ENCODE measurements around the gene SV2C. TPM values are rescaled to one million over a fixed set of nuclear protein-coding genes. Genes with fewer than 3 reads are reported as not detected.

The SV2C gene
- total RNA-seq, 1 experiment from 2014 or later = not detected

GRCh38 chr5:76299592-76299991 lies 216.4 kb downstream of the SV2C start:
- H3K27me3 ChIP-seq (ENCODE audit: insufficient read depth, low read length) = 0 out of 2 replicates have a peak, but pooled peaks cover 4% of the 10 kb centered on the region
- no peak overlapping the region for H3K4me2 ChIP-seq (ENCODE audit: low read length)
- H3K27ac ChIP-seq (ENCODE audit: low read depth, low read length) = no peak overlapping the region
- DNase-seq (ENCODE audit: low read depth, low spot score) = no peak
- intact Hi-C loops (cut with micrococcal nuclease) = no loop called here
- H3K4me1 ChIP-seq (ENCODE audit: control insufficient read depth in 1 of 2, insufficient read depth in 2 of 2, low read length in 2 of 2) = no peaks in the 10 kb centered on the region
- no peaks in the 10 kb centered on the region for H4K20me1 ChIP-seq (ENCODE audit: insufficient read depth)
- TF ChIP-seq CBX3 (IDR thresholded peaks at IDR 0.05; ENCODE audit: low read depth) (no peak), ZNF274 (IDR thresholded peaks at IDR 0.05; ENCODE audit: low read depth, low read length) (no peak), SP1 (IDR thresholded peaks at IDR 0.05; ENCODE audit: low read depth) (no peak), REST (IDR thresholded peaks at IDR 0.05; ENCODE audit: low read depth) (no peak), EZH2 (IDR thresholded peaks at IDR 0.05) (no peak), ZFX (IDR thresholded peaks at IDR 0.05) (no peak), POLR2AphosphoS5 (IDR thresholded peaks at IDR 0.05; ENCODE audit: low read depth, low read length) (no peak), POLR2A (IDR thresholded peaks at IDR 0.05; ENCODE audit: borderline replicate concordance, extremely low read depth, insufficient read depth, insufficient read length) (no peak), TCF7L2 (IDR thresholded peaks at IDR 0.05; ENCODE audit: borderline replicate concordance, extremely low read depth, insufficient read depth, insufficient read length) (no peak), CEBPB (IDR thresholded peaks at IDR 0.05; ENCODE audit: low read depth) (no peak), FOSL1 (IDR thresholded peaks at IDR 0.05; ENCODE audit: low read depth) (no peak), SRF (IDR thresholded peaks at IDR 0.05; ENCODE audit: low read depth) (no peak), YY1 (IDR thresholded peaks at IDR 0.05; ENCODE audit: extremely low read depth, insufficient replicate concordance, low read depth, low read length) (no peak), JUND (IDR thresholded peaks at IDR 0.05) (no peak), SIN3A (IDR thresholded peaks at IDR 0.05; ENCODE audit: low read depth) (no peak), ELF1 (IDR thresholded peaks at IDR 0.05; ENCODE audit: borderline replicate concordance, low read depth) (no peak)
- TF ChIP-seq, protein P1, sequence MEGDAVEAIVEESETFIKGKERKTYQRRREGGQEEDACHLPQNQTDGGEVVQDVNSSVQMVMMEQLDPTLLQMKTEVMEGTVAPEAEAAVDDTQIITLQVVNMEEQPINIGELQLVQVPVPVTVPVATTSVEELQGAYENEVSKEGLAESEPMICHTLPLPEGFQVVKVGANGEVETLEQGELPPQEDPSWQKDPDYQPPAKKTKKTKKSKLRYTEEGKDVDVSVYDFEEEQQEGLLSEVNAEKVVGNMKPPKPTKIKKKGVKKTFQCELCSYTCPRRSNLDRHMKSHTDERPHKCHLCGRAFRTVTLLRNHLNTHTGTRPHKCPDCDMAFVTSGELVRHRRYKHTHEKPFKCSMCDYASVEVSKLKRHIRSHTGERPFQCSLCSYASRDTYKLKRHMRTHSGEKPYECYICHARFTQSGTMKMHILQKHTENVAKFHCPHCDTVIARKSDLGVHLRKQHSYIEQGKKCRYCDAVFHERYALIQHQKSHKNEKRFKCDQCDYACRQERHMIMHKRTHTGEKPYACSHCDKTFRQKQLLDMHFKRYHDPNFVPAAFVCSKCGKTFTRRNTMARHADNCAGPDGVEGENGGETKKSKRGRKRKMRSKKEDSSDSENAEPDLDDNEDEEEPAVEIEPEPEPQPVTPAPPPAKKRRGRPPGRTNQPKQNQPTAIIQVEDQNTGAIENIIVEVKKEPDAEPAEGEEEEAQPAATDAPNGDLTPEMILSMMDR (IDR thresholded peaks at IDR 0.05 in 2 of 3, conservative IDR thresholded peaks at IDR 0.05 in 1 of 3; ENCODE audit: borderline replicate concordance in 1 of 3, insufficient read depth in 1 of 3, low read depth in 2 of 3, low read length in 2 of 3) = no peak
- TF ChIP-seq, protein P2, sequence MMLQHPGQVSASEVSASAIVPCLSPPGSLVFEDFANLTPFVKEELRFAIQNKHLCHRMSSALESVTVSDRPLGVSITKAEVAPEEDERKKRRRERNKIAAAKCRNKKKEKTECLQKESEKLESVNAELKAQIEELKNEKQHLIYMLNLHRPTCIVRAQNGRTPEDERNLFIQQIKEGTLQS (IDR thresholded peaks at IDR 0.05) = no peak
- TF ChIP-seq, protein P3, sequence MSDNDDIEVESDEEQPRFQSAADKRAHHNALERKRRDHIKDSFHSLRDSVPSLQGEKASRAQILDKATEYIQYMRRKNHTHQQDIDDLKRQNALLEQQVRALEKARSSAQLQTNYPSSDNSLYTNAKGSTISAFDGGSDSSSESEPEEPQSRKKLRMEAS (IDR thresholded peaks at IDR 0.05) = no peak
- TF ChIP-seq, protein P4, sequence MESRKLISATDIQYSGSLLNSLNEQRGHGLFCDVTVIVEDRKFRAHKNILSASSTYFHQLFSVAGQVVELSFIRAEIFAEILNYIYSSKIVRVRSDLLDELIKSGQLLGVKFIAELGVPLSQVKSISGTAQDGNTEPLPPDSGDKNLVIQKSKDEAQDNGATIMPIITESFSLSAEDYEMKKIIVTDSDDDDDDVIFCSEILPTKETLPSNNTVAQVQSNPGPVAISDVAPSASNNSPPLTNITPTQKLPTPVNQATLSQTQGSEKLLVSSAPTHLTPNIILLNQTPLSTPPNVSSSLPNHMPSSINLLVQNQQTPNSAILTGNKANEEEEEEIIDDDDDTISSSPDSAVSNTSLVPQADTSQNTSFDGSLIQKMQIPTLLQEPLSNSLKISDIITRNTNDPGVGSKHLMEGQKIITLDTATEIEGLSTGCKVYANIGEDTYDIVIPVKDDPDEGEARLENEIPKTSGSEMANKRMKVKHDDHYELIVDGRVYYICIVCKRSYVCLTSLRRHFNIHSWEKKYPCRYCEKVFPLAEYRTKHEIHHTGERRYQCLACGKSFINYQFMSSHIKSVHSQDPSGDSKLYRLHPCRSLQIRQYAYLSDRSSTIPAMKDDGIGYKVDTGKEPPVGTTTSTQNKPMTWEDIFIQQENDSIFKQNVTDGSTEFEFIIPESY (IDR thresholded peaks at IDR 0.05; ENCODE audit: extremely low read depth, insufficient replicate concordance, low read length) = no peak
- ChIA-PET CTCF (interaction anchor here (1.5 kb wide), 1 partner anchor 10 kb away, joined by 5 read pairs; no protein-coding TSS in a partner anchor), RAD21 (ENCODE audit: low non-redundant PET in 1 of 2, low total read pairs in 2 of 2, uncharacterized antibody in 2 of 2, unreplicated experiment in 2 of 2) (no interaction called here), POLR2A (no interaction called here)
- H3K9me2 ChIP-seq (ENCODE audit: insufficient read depth) = no peaks in the 10 kb centered on the region
- no peak overlapping the region for H3K9ac ChIP-seq (ENCODE audit: low read length)
- no peak for ATAC-seq
- H3K36me3 ChIP-seq (ENCODE audit: control insufficient read depth in 1 of 2, insufficient read depth in 2 of 2, low read length in 2 of 2) = no peaks in the 10 kb centered on the region
- no TSS peak for BruUV-seq (replicated peaks)
- H3K4me3 ChIP-seq (replicated peaks in 1 of 2; ENCODE audit: low read depth in 1 of 2, low read length in 2 of 2) = no peak overlapping the region
- no peaks in the 10 kb centered on the region for H3K9me3 ChIP-seq (ENCODE audit: control insufficient read depth in 1 of 2, insufficient read depth in 1 of 2, low read depth in 1 of 2, low read length in 2 of 2)
- H2AFZ ChIP-seq (ENCODE audit: low read depth, low read length, poor library complexity, severe bottlenecking) = no peak overlapping the region
- no peaks in the 10 kb centered on the region for H3K79me2 ChIP-seq (ENCODE audit: insufficient read depth, low read length)

Measured in HCT116 (cell line).